ENCODE results near the gene MTOR. TPM values are rescaled to one million over a fixed set of nuclear protein-coding genes. Genes with fewer than 3 reads are reported as not detected.

Gene MTOR
- total and polyA plus RNA-seq, 2 donors (not counting 3 experiments of a cell fraction or from before 2014, with no cell fraction given), result 33.5 to 50.4 TPM

DNA sequence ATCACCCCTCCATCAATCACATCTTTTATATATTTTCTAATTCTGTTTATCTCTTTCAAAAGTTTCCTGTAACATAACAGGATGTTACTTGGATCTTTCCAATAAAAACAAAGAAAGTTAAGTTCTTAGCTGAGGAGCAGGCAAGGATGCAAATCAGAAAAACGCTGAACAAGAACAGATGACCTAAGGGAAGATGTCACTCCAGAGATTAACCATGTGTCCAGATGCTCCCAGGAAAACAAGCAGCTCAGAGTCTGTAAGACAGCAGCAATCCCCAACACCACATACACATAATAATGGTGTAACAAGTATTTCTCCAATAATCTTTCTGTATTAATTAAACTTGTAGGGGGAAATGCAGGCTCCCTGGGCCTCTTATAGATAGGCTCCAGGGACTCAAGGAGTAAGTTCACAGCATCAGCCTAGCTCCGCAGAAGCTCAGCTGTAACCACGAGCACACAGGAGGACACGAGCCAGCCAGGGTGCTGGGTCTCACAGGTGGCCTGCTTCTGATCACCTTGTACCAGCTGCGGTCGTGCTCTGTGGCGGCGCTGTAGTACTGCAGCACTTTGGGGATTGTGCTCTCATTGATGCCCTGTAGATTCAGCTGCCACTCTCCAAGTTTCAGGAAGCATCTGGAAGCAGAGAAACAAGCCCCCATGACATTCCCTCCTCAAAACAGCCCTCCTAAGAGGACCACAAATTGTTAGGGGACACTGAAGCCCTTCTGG, 129.6 kb downstream of the MTOR start:
- BruUV-seq (replicated peaks), result no TSS peak
- H3K9ac ChIP-seq (replicated peaks; ENCODE audit: extremely low read depth, insufficient read depth, low read length), result no peak overlapping the region
- H3K27ac ChIP-seq (ENCODE audit: insufficient read depth, low read depth, low read length), result no peak overlapping the region
- ChIA-PET POLR2A (interaction anchor here (0.6 kb wide), 1 partner anchor 122 kb away, joined by 11 read pairs; no protein-coding TSS in a partner anchor), CTCF (interaction anchor here (0.7 kb wide), 1 partner anchor 15 kb away, joined by 3 read pairs; no protein-coding TSS in a partner anchor)
- H3K4me1 ChIP-seq (ENCODE audit: control insufficient read depth, extremely low read depth, insufficient read depth, low read length), result peaks cover 8% of the 10 kb centered on the region
- no peak overlapping the region for H2AFZ ChIP-seq (ENCODE audit: low read depth, low read length)
- no peaks in the 10 kb centered on the region for H4K20me1 ChIP-seq (replicated peaks; ENCODE audit: control insufficient read depth, extremely low read depth, insufficient read depth, low read length)
- TF ChIP-seq FOS (IDR thresholded peaks at IDR 0.05; ENCODE audit: borderline replicate concordance, insufficient read depth, low read length) (no peak), POLR2A (IDR thresholded peaks at IDR 0.05; ENCODE audit: low read depth, low read length) (no peak), MYC (IDR thresholded peaks at IDR 0.05; ENCODE audit: low read depth, low read length) (no peak), JUN (IDR thresholded peaks at IDR 0.05; ENCODE audit: borderline replicate concordance, insufficient read depth, insufficient read length, low read depth) (no peak), EZH2 (IDR thresholded peaks at IDR 0.05; ENCODE audit: borderline replicate concordance, low read depth, low read length, severe bottlenecking) (no peak), POLR2AphosphoS5 (IDR thresholded peaks at IDR 0.05; ENCODE audit: insufficient read depth, low read depth, low read length) (no peak), GATA2 (IDR thresholded peaks at IDR 0.05; ENCODE audit: insufficient read depth, insufficient read length, low read depth, low read length) (no peak)
- TF ChIP-seq, protein P1, sequence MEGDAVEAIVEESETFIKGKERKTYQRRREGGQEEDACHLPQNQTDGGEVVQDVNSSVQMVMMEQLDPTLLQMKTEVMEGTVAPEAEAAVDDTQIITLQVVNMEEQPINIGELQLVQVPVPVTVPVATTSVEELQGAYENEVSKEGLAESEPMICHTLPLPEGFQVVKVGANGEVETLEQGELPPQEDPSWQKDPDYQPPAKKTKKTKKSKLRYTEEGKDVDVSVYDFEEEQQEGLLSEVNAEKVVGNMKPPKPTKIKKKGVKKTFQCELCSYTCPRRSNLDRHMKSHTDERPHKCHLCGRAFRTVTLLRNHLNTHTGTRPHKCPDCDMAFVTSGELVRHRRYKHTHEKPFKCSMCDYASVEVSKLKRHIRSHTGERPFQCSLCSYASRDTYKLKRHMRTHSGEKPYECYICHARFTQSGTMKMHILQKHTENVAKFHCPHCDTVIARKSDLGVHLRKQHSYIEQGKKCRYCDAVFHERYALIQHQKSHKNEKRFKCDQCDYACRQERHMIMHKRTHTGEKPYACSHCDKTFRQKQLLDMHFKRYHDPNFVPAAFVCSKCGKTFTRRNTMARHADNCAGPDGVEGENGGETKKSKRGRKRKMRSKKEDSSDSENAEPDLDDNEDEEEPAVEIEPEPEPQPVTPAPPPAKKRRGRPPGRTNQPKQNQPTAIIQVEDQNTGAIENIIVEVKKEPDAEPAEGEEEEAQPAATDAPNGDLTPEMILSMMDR (IDR thresholded peaks at IDR 0.05; ENCODE audit: extremely low read depth in 1 of 2, insufficient read depth in 1 of 2, low read depth in 1 of 2, low read length in 2 of 2), result no peak
- TF ChIP-seq, protein P2, sequence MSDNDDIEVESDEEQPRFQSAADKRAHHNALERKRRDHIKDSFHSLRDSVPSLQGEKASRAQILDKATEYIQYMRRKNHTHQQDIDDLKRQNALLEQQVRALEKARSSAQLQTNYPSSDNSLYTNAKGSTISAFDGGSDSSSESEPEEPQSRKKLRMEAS (IDR thresholded peaks at IDR 0.05; ENCODE audit: insufficient read depth, insufficient read length), result no peak
- intact Hi-C loops (cut with micrococcal nuclease) (no loop called here), dilution Hi-C loops (cut with MboI; ENCODE audit: extremely low pct_ligation_motif_present, low sequenced_read_pairs) (no loop called here)
- H3K4me3 ChIP-seq (replicated peaks in 1 of 3; ENCODE audit: insufficient read depth in 1 of 3, low read depth in 1 of 3, low read length in 3 of 3), result no peak overlapping the region
- DNase-seq (ENCODE audit: low read depth, low spot score) (no peak), FAIRE-seq (peak; percentile 55)
- no peaks in the 10 kb centered on the region for H3K27me3 ChIP-seq (ENCODE audit: control insufficient read depth in 2 of 2, insufficient read depth in 2 of 2, low read length in 2 of 2)
- H3K9me3 ChIP-seq (replicated peaks; ENCODE audit: control insufficient read depth, insufficient read depth, low read length), result no peaks in the 10 kb centered on the region
- H3K79me2 ChIP-seq (ENCODE audit: control insufficient read depth, insufficient read depth, low read length), result no peaks in the 10 kb centered on the region
- H3K9me1 ChIP-seq (replicated peaks; ENCODE audit: control insufficient read depth, extremely low read depth, insufficient read depth, low read length), result no peaks in the 10 kb centered on the region
- H3K4me2 ChIP-seq (ENCODE audit: insufficient read depth, low read length), result no peak overlapping the region
- H3K36me3 ChIP-seq (ENCODE audit: control insufficient read depth in 2 of 2, extremely low read depth in 1 of 2, insufficient read depth in 2 of 2, low read length in 2 of 2), result peaks cover 16 to 46% of the 10 kb centered on the region in 2 experiments

Data from endothelial cell of umbilical vein (primary cell).